Measurements from ENCODE around the gene BCORL1.
A peak's percentile ranks its signal among the peaks of the same experiment; 100 is the strongest.

BCORL1 gene

GRCh38 chrX:129982300-129983251 is at the start of gene BCORL1:
BCORL1 (plus strand) TSS chrX:129982635; CDS start chrX:130005232, 22,597 bp downstream.
- DNase-seq (ENCODE audit: low read depth in 4 of 4, low spot score in 1 of 4): peak; percentile 61 to 77 (median 70)

GRCh38 chrX:129932821-129933321 is 49.6 kb upstream of the BCORL1 start:
- no peak for DNase-seq (ENCODE audit: low read depth in 4 of 4, low spot score in 1 of 4)

GRCh38 chrX:129933700-129934099 is 48.7 kb upstream of the BCORL1 start:
- DNase-seq (ENCODE audit: low read depth in 4 of 4, low spot score in 1 of 4): no peak

- no peak for DNase-seq (ENCODE audit: low read depth in 4 of 4, low spot score in 1 of 4)
These were observed 48.0 kb upstream of the BCORL1 start for GRCh38 chrX:129934461-129934860.

GRCh38 chrX:129934952-129935351 is 47.5 kb upstream of the BCORL1 start:
- DNase-seq (ENCODE audit: low read depth in 4 of 4, low spot score in 1 of 4): no peak

- DNase-seq (ENCODE audit: low read depth in 4 of 4, low spot score in 1 of 4): no peak
These were observed 44.4 kb upstream of the BCORL1 start for GRCh38 chrX:129938081-129938480.

- DNase-seq (ENCODE audit: low read depth in 4 of 4, low spot score in 1 of 4): no peak
These were observed 42.4 kb upstream of the BCORL1 start for GRCh38 chrX:129939986-129940385.

GRCh38 chrX:129940721-129941120 is 41.7 kb upstream of the BCORL1 start:
- no peak for DNase-seq (ENCODE audit: low read depth in 4 of 4, low spot score in 1 of 4)

- DNase-seq (ENCODE audit: low read depth in 4 of 4, low spot score in 1 of 4): no peak
These were observed 37.3 kb upstream of the BCORL1 start for GRCh38 chrX:129945131-129945530.

- DNase-seq (ENCODE audit: low read depth in 4 of 4, low spot score in 1 of 4): no peak
These were observed 29.1 kb upstream of the BCORL1 start for GRCh38 chrX:129953334-129953648.

- no peak for DNase-seq (ENCODE audit: low read depth in 4 of 4, low spot score in 1 of 4)
These were observed 28.6 kb upstream of the BCORL1 start for GRCh38 chrX:129953881-129954280.

- no peak for DNase-seq (ENCODE audit: low read depth in 4 of 4, low spot score in 1 of 4)
These were observed 27.6 kb upstream of the BCORL1 start for GRCh38 chrX:129954804-129955203.

- no peak for DNase-seq (ENCODE audit: low read depth in 4 of 4, low spot score in 1 of 4)
These were observed 26.8 kb upstream of the BCORL1 start for GRCh38 chrX:129955682-129956081.

- DNase-seq (ENCODE audit: low read depth in 4 of 4, low spot score in 1 of 4): no peak
These were observed 26.3 kb upstream of the BCORL1 start for GRCh38 chrX:129956145-129956544.

GRCh38 chrX:129956765-129957164 is 25.7 kb upstream of the BCORL1 start:
- DNase-seq (ENCODE audit: low read depth in 4 of 4, low spot score in 1 of 4): no peak

GRCh38 chrX:129957241-129958082 is 25.0 kb upstream of the BCORL1 start:
- no peak for DNase-seq (ENCODE audit: low read depth in 4 of 4, low spot score in 1 of 4)

GRCh38 chrX:129958083-129958465 is 24.4 kb upstream of the BCORL1 start:
- no peak for DNase-seq (ENCODE audit: low read depth in 4 of 4, low spot score in 1 of 4)

- no peak for DNase-seq (ENCODE audit: low read depth in 4 of 4, low spot score in 1 of 4)
These were observed 23.5 kb upstream of the BCORL1 start for GRCh38 chrX:129958814-129959492.

- no peak for DNase-seq (ENCODE audit: low read depth in 4 of 4, low spot score in 1 of 4)
These were observed 23.0 kb upstream of the BCORL1 start for GRCh38 chrX:129959493-129959832.

- DNase-seq (ENCODE audit: low read depth in 4 of 4, low spot score in 1 of 4): peak in 2 of 4 experiments; percentile 42 to 59
These were observed 21.0 kb upstream of the BCORL1 start for GRCh38 chrX:129961180-129962083.
